CD4-positive, alpha-beta T cell treated with Interleukin-17A for 4 hours (primary cell): ENCODE results near the gene INPP5A.

ENCODE experiments used
- DNase-seq: peaks from one replicate; pipeline ENCODE4 v3.0.0-alpha.2; 2020; ENCODE audit warnings: mixed read lengths

Gene INPP5A

GRCh38 chr10:132832186-132832969 lies 294.8 kb downstream of the INPP5A start:
- no peak for DNase-seq
